ENCODE data around the gene SPATC1L. TPM values are rescaled to one million over a fixed set of nuclear protein-coding genes. Genes with fewer than 3 reads are reported as not detected.
"Not testable (repeated sequence)": the region's sequence is repeated elsewhere in the genome, so short reads cannot be mapped to it uniquely, and the experiment has no call there.

The SPATC1L gene
- polyA plus RNA-seq, 3 donors = 11.4 to 17.1 (median 15.6) TPM

GRCh38 chr21:46207006-46207919 lies 23.0 kb upstream of the SPATC1L start:
- no peak for DNase-seq (ENCODE audit: extremely low read depth in 1 of 11, low read depth in 9 of 11, low spot score in 4 of 11)

- DNase-seq (ENCODE audit: extremely low read depth in 1 of 11, low read depth in 9 of 11, low spot score in 4 of 11) = no peak
Measured at GRCh38 chr21:46206163-46207005, 22.1 kb upstream of the SPATC1L start.

- DNase-seq (ENCODE audit: extremely low read depth in 1 of 11, low read depth in 9 of 11, low spot score in 4 of 11) = no peak
Measured at GRCh38 chr21:46205766-46206162, 21.5 kb upstream of the SPATC1L start.

GRCh38 chr21:46205166-46205565 lies 20.9 kb upstream of the SPATC1L start:
- no peak for DNase-seq (ENCODE audit: extremely low read depth in 1 of 11, low read depth in 9 of 11, low spot score in 4 of 11)

GRCh38 chr21:46203203-46203600 lies 18.9 kb upstream of the SPATC1L start:
- no peak for DNase-seq (ENCODE audit: extremely low read depth in 1 of 11, low read depth in 9 of 11, low spot score in 4 of 11)

GRCh38 chr21:46202592-46203202 lies 18.4 kb upstream of the SPATC1L start:
- no peak for DNase-seq (ENCODE audit: extremely low read depth in 1 of 11, low read depth in 9 of 11, low spot score in 4 of 11)

- not testable (repeated sequence) for DNase-seq (ENCODE audit: extremely low read depth in 1 of 11, low read depth in 9 of 11, low spot score in 4 of 11)
Measured at GRCh38 chr21:46200877-46201803, 16.9 kb upstream of the SPATC1L start.

GRCh38 chr21:46199436-46200373 lies 15.4 kb upstream of the SPATC1L start:
- no peak for DNase-seq (ENCODE audit: extremely low read depth in 1 of 11, low read depth in 9 of 11, low spot score in 4 of 11)

- no peak for DNase-seq (ENCODE audit: extremely low read depth in 1 of 11, low read depth in 9 of 11, low spot score in 4 of 11)
Measured at GRCh38 chr21:46196733-46197132, 12.5 kb upstream of the SPATC1L start.

- no peak for DNase-seq (ENCODE audit: extremely low read depth in 1 of 11, low read depth in 9 of 11, low spot score in 4 of 11)
Measured at GRCh38 chr21:46195595-46196195, 11.4 kb upstream of the SPATC1L start.

- no peak for DNase-seq (ENCODE audit: extremely low read depth in 1 of 11, low read depth in 9 of 11, low spot score in 4 of 11)
Measured at GRCh38 chr21:46194374-46195334, 10.4 kb upstream of the SPATC1L start.

GRCh38 chr21:46193829-46194373 lies 9.6 kb upstream of the SPATC1L start:
- DNase-seq (ENCODE audit: extremely low read depth in 1 of 11, low read depth in 9 of 11, low spot score in 4 of 11) = no peak

- no peak for DNase-seq (ENCODE audit: extremely low read depth in 1 of 11, low read depth in 9 of 11, low spot score in 4 of 11)
Measured at GRCh38 chr21:46191686-46192575, 7.7 kb upstream of the SPATC1L start.

GRCh38 chr21:46191257-46191685 lies 7.0 kb upstream of the SPATC1L start:
- no peak for DNase-seq (ENCODE audit: extremely low read depth in 1 of 11, low read depth in 9 of 11, low spot score in 4 of 11)
